ENCODE measurements around the gene HDAC5. TPM values are rescaled to one million over a fixed set of nuclear protein-coding genes. Genes with fewer than 3 reads are reported as not detected.

Gene HDAC5
- total RNA-seq, 1 donor from 2014 or later, result 44.4 TPM

DNA sequence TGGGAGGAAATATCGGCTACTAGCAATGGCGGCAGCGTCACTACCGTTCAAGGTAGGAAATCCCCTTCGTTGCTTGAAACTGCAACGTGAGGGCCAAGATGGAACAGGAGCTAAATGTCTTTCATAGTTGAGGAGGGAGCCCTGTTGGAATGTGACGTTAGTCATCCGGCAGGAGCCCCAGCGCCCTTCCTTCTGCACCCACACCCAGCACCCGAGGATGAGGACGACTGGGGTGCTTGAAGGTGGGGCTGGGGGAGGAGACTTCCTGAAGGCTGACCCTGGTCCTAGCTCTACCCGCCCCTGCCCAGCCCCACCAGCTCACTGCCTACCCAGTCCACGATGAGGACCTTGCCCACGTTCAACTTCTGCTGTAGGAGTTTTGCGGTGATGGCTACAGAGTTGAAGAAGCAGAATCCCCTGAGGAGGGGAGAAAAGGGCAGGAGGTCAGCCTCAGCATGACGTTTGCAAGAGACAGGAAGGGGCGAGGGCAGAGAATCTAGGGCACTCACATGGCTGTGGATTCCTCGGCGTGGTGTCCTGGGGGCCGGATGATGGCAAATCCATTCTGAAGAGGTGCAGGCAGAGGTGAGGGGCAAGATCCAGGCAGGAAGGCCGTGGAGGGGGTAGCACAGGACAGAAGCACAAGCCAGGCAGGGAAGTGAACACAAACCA lies 41.0 kb downstream of the HDAC5 start:
- Histone ChIP-seq H3K9me3 (ENCODE audit: control insufficient read depth in 3 of 3, low read length in 3 of 3) (no peaks in the 10 kb centered on the region), H3K4me3 (ENCODE audit: low read length in 3 of 3) (no peak overlapping the region), H3K9ac (ENCODE audit: low read depth in 1 of 3, low read length in 3 of 3) (no peak overlapping the region), H3K36me3 (ENCODE audit: control insufficient read depth in 3 of 3, insufficient read depth in 3 of 3, low read length in 3 of 3) (peaks cover 76 to 83% (median 80%) of the 10 kb centered on the region in 3 donors), H3K4me1 (ENCODE audit: control insufficient read depth in 3 of 3, insufficient read depth in 3 of 3, low read length in 3 of 3) (peaks cover 0 to 6% (median 5%) of the 10 kb centered on the region in 3 donors), H3K27ac (ENCODE audit: low read depth, low read length) (no peak overlapping the region), H3K27me3 (ENCODE audit: control insufficient read depth in 3 of 3, insufficient read depth in 3 of 3, low read length in 3 of 3) (no peaks in the 10 kb centered on the region)

- peaks cover 80 to 81% (median 81%) of the 10 kb centered on the region in 3 donors for H3K36me3 ChIP-seq (ENCODE audit: control insufficient read depth in 3 of 3, insufficient read depth in 3 of 3, low read length in 3 of 3)
- no peaks in the 10 kb centered on the region for H3K27me3 ChIP-seq (ENCODE audit: control insufficient read depth in 3 of 3, insufficient read depth in 3 of 3, low read length in 3 of 3)
- H3K4me3 ChIP-seq (ENCODE audit: low read length in 3 of 3), result no peak overlapping the region
- H3K27ac ChIP-seq (ENCODE audit: low read depth, low read length), result no peak overlapping the region
- H3K9me3 ChIP-seq (ENCODE audit: control insufficient read depth in 3 of 3, low read length in 3 of 3), result no peaks in the 10 kb centered on the region
- H3K9ac ChIP-seq (ENCODE audit: low read depth in 1 of 3, low read length in 3 of 3), result no peak overlapping the region
- H3K4me1 ChIP-seq (ENCODE audit: control insufficient read depth in 3 of 3, insufficient read depth in 3 of 3, low read length in 3 of 3), result peaks cover 0 to 8% (median 2%) of the 10 kb centered on the region in 3 donors
These were observed 41.8 kb downstream of the HDAC5 start for GRCh38 chr17:44081681-44082080.

DNA sequence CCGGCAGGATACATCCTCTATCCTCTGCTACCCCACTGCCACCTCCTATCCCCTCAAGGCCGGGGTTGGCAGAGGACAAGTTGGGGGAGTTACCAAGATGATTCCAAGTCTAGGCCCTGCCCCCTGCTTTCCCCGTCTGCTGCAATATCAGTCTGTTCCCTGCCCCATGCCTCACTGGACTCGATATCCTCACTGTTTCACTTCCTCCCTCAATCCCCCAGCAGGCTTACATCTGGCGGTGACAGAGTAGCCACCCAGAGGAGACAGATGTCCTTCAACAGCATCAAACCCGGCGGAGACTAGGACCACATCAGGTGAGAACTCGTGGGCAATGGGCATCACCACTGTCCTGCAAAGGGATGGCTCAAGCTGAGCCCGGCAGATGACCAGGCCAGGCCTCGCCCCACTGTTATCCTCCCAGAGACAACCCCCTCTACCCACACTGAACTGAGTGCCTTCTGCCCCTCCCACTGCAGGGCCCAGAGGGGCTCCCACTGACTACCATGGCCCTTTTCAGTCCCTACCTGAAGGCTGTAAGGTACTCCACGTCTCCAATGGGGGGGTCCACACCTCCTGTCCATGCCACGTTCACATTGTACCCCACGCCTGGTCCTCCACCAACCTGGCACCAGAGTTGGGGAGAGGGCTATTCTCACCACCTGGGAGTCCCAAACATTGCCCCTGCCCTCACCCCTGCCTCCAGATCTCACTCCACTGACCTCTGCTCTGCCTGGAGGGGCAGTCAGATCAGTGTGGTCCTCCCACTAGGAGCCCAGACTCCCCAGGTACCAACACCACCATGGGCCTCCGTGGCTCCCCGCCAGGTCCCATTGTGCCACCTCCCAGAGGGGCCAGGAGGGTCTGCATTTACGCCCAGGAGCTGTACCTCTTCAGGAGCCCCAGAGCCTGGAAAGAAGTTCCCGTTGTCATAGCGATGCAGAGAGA lies 43.3 kb downstream of the HDAC5 start:
- no peak overlapping the region for H3K27ac ChIP-seq (ENCODE audit: low read depth, low read length)
- peaks cover 79 to 84% (median 80%) of the 10 kb centered on the region in 3 donors for H3K36me3 ChIP-seq (ENCODE audit: control insufficient read depth in 3 of 3, insufficient read depth in 3 of 3, low read length in 3 of 3)

DNA sequence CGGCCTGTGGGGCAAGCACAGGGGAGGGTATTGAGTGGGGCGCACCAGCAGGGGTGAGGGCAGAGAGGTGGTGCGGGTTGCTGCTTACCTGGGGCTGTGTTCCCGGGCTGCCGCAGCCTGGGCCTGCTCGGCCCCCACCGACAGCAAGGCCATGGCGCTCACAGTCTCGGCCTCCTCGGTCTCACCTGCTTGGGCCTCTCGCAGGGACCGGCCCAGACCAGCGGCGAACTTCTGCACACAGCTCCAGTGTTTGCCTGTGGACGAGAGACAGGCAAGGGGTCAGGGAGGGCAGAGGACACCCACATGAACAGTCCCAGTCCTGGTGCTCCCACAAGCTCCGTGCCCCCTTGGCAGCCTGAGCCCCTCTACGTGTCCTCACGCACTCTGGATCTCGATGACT lies 45.0 kb downstream of the HDAC5 start:
- Histone ChIP-seq H3K4me1 (ENCODE audit: control insufficient read depth in 3 of 3, insufficient read depth in 3 of 3, low read length in 3 of 3) (peaks cover 0 to 27% (median 26%) of the 10 kb centered on the region in 3 donors), H3K27me3 (ENCODE audit: control insufficient read depth in 3 of 3, insufficient read depth in 3 of 3, low read length in 3 of 3) (no peaks in the 10 kb centered on the region), H3K9ac (ENCODE audit: low read depth in 1 of 3, low read length in 3 of 3) (no peak overlapping the region), H3K4me3 (ENCODE audit: low read length in 3 of 3) (no peak overlapping the region), H3K9me3 (ENCODE audit: control insufficient read depth in 3 of 3, low read length in 3 of 3) (no peaks in the 10 kb centered on the region), H3K36me3 (ENCODE audit: control insufficient read depth in 3 of 3, insufficient read depth in 3 of 3, low read length in 3 of 3) (peaks cover 69 to 71% (median 70%) of the 10 kb centered on the region in 3 donors), H3K27ac (ENCODE audit: low read depth, low read length) (no peak overlapping the region)

More for the DNA sequence above, 43.3 kb downstream of the HDAC5 start:
- Histone ChIP-seq H3K9me3 (ENCODE audit: control insufficient read depth in 3 of 3, low read length in 3 of 3) (no peaks in the 10 kb centered on the region), H3K4me1 (ENCODE audit: control insufficient read depth in 3 of 3, insufficient read depth in 3 of 3, low read length in 3 of 3) (peaks cover 0 to 14% (median 13%) of the 10 kb centered on the region in 3 donors), H3K9ac (ENCODE audit: low read depth in 1 of 3, low read length in 3 of 3) (no peak overlapping the region), H3K4me3 (ENCODE audit: low read length in 3 of 3) (no peak overlapping the region), H3K27me3 (ENCODE audit: control insufficient read depth in 3 of 3, insufficient read depth in 3 of 3, low read length in 3 of 3) (no peaks in the 10 kb centered on the region)

- H3K27me3 ChIP-seq (ENCODE audit: control insufficient read depth in 3 of 3, insufficient read depth in 3 of 3, low read length in 3 of 3), result no peaks in the 10 kb centered on the region
- H3K9ac ChIP-seq (ENCODE audit: low read depth in 1 of 3, low read length in 3 of 3), result no peak overlapping the region
- H3K4me1 ChIP-seq (ENCODE audit: control insufficient read depth in 3 of 3, insufficient read depth in 3 of 3, low read length in 3 of 3), result peaks cover 0 to 27% (median 26%) of the 10 kb centered on the region in 3 donors
- H3K27ac ChIP-seq (ENCODE audit: low read depth, low read length), result no peak overlapping the region
- H3K36me3 ChIP-seq (ENCODE audit: control insufficient read depth in 3 of 3, insufficient read depth in 3 of 3, low read length in 3 of 3), result peaks cover 60 to 63% (median 62%) of the 10 kb centered on the region in 3 donors
- no peak overlapping the region for H3K4me3 ChIP-seq (ENCODE audit: low read length in 3 of 3)
- H3K9me3 ChIP-seq (ENCODE audit: control insufficient read depth in 3 of 3, low read length in 3 of 3), result no peaks in the 10 kb centered on the region
These were observed 45.9 kb downstream of the HDAC5 start for GRCh38 chr17:44077595-44077909.

DNA sequence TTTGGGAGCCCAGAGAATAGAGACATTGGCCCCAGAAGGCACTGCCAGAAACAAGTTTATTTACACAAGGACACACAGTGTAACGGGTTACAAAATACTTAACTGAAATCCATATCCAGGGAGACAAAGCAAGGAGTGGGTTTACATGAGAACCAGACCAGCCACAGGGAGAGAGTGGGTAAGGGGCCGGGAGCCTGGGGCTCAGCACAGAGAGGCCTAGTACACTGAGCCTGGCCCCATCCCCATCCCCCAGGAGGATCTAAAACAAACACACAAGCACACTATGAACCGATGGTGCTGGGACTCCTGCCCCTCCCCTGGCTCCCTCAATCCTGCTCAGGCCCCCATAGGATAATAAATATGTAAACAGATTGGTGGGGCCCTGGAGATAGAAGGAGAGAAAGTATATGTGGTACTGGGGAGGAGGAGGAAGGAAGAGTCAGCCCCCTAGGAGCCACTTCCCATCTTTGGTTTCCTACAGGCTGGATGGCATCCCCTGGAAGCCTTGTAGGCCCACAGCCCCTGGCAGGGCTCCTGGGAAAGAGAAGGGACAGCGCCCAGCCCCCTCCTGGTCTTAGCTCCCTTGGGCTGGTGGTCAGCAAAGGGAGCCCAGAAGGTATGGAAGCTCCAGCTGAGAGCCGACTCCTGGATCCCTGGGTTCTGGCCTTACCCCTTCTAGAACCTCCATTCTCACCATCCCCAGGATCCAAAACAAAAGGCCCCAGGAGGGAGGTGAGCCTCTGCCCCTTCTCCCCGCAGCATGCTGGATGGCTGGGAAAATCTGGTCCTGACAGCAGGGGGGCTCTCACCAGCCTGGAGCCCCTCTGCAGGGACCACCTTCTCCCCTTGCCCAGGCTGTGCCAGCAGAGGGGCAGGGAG lies 46.5 kb downstream of the HDAC5 start:
- Histone ChIP-seq H3K36me3 (ENCODE audit: control insufficient read depth in 3 of 3, insufficient read depth in 3 of 3, low read length in 3 of 3) (peaks cover 54 to 57% (median 56%) of the 10 kb centered on the region in 3 donors), H3K27me3 (ENCODE audit: control insufficient read depth in 3 of 3, insufficient read depth in 3 of 3, low read length in 3 of 3) (no peaks in the 10 kb centered on the region), H3K4me3 (ENCODE audit: low read length in 3 of 3) (no peak overlapping the region), H3K27ac (ENCODE audit: low read depth, low read length) (no peak overlapping the region), H3K4me1 (ENCODE audit: control insufficient read depth in 3 of 3, insufficient read depth in 3 of 3, low read length in 3 of 3) (peaks cover 2 to 29% (median 28%) of the 10 kb centered on the region in 3 donors), H3K9me3 (ENCODE audit: control insufficient read depth in 3 of 3, low read length in 3 of 3) (no peaks in the 10 kb centered on the region), H3K9ac (ENCODE audit: low read depth in 1 of 3, low read length in 3 of 3) (peak overlapping the region in 1 of 3 donors; percentile 33)

GRCh38 chr17:44075598-44076293 lies 47.7 kb downstream of the HDAC5 start:
- Histone ChIP-seq H3K27me3 (ENCODE audit: control insufficient read depth in 3 of 3, insufficient read depth in 3 of 3, low read length in 3 of 3) (no peaks in the 10 kb centered on the region), H3K4me1 (ENCODE audit: control insufficient read depth in 3 of 3, insufficient read depth in 3 of 3, low read length in 3 of 3) (peaks cover 13 to 40% (median 38%) of the 10 kb centered on the region in 3 donors), H3K27ac (ENCODE audit: low read depth, low read length) (peak overlapping the region; percentile 13), H3K4me3 (ENCODE audit: low read length in 3 of 3) (no peak overlapping the region), H3K9me3 (ENCODE audit: control insufficient read depth in 3 of 3, low read length in 3 of 3) (no peaks in the 10 kb centered on the region), H3K9ac (ENCODE audit: low read depth in 1 of 3, low read length in 3 of 3) (peak overlapping the region in 2 of 3 donors; percentile 32 to 57), H3K36me3 (ENCODE audit: control insufficient read depth in 3 of 3, insufficient read depth in 3 of 3, low read length in 3 of 3) (peaks cover 47 to 52% (median 50%) of the 10 kb centered on the region in 3 donors)

GRCh38 chr17:44074911-44075285 lies 48.5 kb downstream of the HDAC5 start:
- no peaks in the 10 kb centered on the region for H3K27me3 ChIP-seq (ENCODE audit: control insufficient read depth in 3 of 3, insufficient read depth in 3 of 3, low read length in 3 of 3)
- no peaks in the 10 kb centered on the region for H3K9me3 ChIP-seq (ENCODE audit: control insufficient read depth in 3 of 3, low read length in 3 of 3)
- peaks cover 17 to 45% (median 42%) of the 10 kb centered on the region in 3 donors for H3K4me1 ChIP-seq (ENCODE audit: control insufficient read depth in 3 of 3, insufficient read depth in 3 of 3, low read length in 3 of 3)
- peaks cover 39 to 44% (median 41%) of the 10 kb centered on the region in 3 donors for H3K36me3 ChIP-seq (ENCODE audit: control insufficient read depth in 3 of 3, insufficient read depth in 3 of 3, low read length in 3 of 3)
- H3K9ac ChIP-seq (ENCODE audit: low read depth in 1 of 3, low read length in 3 of 3), result peak overlapping the region in 1 of 3 donors; percentile 57
- peak overlapping the region; percentile 13 for H3K27ac ChIP-seq (ENCODE audit: low read depth, low read length)
- no peak overlapping the region for H3K4me3 ChIP-seq (ENCODE audit: low read length in 3 of 3)

Measured in skeletal muscle tissue (tissue), 4 donors.